ENCODE results near the gene HOXD11.

The HOXD11 gene

DNA sequence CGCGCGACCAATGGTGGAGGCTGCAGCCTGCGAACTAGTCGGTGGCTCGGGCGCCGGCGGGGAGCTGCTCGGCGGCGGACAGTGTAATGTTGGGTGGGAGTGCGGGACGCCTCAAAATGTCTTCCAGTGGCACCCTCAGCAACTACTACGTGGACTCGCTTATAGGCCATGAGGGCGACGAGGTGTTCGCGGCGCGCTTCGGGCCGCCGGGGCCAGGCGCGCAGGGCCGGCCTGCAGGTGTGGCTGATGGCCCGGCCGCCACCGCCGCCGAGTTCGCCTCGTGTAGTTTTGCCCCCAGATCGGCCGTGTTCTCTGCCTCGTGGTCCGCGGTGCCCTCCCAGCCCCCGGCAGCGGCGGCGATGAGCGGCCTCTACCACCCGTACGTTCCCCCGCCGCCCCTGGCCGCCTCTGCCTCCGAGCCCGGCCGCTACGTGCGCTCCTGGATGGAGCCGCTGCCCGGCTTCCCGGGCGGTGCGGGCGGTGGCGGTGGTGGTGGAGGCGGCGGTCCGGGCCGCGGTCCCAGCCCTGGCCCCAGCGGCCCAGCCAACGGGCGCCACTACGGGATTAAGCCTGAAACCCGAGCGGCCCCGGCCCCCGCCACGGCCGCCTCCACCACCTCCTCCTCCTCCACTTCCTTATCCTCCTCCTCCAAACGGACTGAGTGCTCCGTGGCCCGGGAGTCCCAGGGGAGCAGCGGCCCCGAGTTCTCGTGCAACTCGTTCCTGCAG is 15.8 kb downstream of the HOXD11 start, which contains the start of gene HOXD9:
Gene HOXD9, plus strand, starts transcription at position 37 of the 728 bp plus-strand sequence. Its CDS starts 50 bp downstream, at position 87.
- DNase-seq = no peak

DNA sequence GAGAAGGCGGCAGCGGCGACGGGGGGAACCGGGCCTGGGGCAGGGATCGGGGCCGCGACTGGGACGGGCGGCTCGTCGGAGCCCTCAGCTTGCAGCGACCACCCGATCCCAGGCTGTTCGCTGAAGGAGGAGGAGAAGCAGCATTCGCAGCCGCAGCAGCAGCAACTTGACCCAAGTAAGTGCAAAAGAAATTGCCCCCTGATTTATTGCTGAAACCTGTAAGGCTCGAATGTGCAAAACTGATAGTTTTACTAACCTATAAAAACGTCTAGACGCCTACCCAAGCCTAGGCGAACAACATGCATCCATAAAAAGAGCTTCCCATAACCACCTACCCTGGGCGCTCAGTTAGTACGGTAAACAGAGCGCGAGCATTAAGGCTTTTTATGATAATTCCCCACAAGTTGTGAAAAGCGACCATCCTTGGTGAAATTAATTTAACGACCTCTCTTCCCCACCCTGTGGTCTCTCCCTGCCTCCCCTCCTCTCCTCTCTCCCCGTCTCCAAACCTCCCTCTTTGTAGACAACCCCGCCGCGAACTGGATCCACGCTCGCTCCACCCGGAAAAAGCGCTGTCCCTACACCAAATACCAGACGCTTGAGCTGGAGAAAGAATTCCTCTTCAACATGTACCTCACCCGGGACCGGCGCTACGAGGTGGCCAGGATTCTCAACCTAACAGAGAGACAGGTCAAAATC is 16.5 kb downstream of the HOXD11 start:
- no peak for DNase-seq

DNA sequence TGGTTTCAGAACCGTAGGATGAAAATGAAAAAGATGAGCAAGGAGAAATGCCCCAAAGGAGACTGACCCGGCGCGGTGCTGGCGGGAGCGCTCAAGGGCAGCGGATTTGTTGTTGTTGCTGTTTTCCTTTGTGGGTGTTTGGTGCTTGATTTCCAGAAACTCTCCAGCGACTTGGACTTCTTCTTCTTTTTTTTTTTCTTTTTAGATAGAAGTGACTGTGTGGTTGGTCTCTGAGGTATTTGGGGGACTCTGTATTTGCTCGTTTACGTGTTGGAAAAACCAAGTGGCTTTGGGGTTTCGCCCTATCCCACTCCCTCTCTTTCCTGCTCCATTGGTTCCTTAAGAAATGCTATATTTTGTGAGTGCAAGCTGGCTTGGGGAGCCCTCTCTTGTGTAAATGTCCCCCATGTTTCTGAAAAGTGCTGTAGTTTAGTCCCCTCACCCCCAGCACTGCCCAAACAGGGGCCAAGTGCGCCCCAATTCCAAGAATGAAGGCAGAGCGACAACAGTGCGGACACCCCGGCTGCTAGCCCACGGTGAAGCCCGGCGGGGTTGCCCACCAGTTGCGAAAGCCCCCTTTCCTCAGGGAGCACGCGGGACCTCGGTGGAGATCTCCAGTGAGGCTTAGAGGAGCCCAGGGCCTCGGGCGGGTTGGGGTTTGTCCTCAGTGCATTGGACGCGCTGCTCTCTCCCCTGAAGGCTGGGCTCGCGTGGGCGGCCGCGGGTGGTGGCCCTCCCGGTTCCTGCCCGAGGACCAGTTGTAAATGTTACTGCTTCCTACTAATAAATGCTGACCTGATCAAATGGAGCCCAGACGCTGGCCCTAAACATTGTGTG is 17.2 kb downstream of the HOXD11 start:
- DNase-seq = no peak

DNA sequence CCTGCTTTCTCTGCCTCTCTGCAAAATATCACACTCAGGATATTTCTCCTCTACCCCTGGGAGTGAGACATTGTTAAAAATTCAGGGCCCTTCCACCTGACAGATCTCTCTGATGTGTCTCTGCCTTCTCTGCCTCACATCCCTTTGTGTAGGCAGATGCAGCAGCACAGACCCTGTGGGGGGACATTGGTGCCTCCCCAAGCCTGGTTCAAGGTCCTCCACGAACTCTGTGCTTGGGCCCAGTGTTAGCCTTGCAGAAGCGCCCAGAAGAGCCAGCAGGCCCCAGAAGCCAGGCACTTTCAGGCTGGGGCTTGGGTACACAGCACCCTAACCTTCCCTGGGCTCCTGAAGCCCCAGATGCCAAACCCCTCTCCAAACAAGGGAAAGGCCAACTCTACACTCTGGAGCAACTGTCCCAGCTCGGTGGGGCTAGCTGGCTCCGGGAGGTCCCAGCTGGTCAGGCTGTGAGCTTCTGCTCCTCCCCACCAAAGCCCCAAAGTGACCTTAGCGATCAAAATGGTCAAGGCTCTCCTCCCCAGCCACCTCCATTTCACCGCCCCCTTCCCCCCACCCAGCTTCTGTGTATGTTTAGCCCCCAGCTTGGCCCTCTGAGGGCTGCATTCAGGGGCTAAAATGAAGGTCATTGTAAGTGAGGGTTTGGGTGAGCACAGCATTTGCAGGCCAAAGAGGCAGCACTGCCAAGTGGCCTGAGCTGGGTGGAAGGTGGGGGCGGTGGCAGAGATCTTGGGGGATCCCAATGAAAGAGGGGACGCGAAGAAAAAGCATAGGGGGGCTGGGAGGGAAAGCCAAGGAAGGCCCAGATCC is 18.1 kb downstream of the HOXD11 start:
- no peak for DNase-seq

DNA sequence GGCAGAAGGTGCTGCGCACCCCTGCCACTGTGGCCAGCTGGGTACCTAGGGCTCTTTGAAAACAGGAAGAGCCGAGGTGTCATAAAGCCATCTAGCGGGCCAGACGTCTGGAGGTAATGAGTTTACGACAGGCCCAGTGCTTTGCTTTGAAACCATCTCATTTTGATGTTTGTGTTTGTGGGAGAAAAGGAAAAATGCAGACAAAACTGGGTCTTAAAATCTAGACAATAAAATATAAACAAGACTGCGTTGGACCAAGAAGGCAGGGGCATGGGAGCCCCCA is 18.6 kb downstream of the HOXD11 start:
- no peak for DNase-seq

DNA sequence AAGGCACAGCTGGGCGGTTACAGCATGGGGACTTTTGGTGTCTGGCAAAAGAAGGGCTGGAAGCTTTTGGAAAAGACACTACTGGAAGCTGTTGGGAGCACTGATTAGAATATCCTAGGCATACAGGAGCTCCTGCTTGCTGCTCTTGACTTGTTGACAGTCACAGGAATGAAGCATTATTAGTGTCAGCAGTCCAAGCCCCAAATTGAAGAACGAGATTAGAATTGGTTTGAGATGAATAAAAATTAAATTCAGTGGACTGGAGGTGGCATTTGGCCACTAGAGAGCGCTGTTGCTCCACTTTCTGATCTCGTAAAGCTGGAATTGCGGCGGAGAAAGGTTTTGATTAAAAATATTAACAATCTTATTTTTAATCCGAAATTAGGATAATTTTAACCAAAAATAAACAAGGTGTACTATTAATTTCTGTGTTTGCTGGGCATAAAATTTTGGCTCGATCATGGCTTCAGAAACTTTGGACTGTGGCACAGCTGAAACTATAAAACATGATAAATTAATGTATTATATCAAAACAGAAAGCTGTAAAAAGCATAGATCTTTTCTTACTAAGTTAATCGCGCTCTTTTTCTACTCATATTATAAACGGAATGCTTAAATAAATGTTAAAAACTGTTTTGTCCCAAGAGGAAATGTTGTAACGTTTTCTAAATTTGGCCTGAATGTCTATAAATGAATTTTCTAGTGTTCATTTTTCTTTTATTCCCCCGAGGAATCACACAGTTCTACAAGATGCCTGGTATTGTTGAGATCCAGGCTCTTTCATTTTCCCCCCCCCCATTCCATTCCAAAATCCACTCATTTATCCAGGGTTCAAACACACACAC is 20.1 kb downstream of the HOXD11 start:
- DNase-seq = peak; percentile 34

DNA sequence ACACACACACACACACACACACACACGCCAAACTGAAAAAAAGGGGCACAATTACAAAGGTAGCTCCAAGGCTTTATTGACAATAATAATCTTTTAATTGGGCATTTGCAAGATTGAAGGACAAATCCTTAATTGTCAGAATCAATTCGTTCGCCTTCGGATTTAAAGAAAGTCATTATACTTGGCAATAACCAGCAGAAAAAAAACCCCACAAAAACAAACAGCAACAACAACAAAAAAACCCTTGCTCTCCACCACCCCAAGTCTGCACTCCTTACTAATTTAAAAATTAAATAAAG is 20.6 kb downstream of the HOXD11 start:
- DNase-seq = no peak

DNA sequence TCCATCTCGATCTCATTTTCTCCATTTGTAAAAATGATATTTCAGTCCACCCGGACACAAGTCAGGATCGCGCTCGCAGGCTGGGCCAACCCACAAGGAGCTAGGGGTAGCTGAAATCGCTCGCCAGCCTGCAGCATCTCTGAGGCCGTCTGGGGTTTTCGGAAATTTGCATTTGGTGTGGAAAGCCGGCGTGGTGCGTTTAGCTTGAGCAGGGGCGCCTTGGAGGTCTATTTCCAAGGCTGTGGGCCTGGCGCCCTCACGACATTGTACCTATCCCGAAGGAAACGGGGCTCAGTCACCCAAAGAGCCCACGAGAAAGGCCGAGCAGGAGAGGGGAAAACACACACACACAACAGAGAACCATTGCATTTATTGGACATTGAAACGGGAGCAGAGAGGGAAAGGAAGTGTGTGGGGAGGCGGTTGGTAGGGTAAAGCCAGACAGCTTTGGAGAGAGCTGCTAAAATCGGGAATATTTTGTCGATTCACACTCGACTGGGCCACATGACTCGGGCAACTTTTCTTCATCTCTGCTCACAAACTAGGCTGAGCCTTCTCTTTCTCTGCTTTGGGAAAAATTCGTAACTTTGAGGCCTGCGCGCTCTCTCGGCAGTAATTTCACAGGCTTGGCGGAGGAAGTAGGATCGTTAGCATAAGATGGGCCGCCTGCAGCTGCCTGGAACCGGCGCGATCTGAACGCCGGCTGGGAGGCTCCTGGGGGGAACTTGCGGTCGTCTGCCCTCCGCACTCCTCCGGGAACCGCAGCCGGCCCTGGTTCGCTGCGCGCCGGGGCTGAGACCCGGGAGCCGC is 21.3 kb downstream of the HOXD11 start:
- DNase-seq = no peak

DNA sequence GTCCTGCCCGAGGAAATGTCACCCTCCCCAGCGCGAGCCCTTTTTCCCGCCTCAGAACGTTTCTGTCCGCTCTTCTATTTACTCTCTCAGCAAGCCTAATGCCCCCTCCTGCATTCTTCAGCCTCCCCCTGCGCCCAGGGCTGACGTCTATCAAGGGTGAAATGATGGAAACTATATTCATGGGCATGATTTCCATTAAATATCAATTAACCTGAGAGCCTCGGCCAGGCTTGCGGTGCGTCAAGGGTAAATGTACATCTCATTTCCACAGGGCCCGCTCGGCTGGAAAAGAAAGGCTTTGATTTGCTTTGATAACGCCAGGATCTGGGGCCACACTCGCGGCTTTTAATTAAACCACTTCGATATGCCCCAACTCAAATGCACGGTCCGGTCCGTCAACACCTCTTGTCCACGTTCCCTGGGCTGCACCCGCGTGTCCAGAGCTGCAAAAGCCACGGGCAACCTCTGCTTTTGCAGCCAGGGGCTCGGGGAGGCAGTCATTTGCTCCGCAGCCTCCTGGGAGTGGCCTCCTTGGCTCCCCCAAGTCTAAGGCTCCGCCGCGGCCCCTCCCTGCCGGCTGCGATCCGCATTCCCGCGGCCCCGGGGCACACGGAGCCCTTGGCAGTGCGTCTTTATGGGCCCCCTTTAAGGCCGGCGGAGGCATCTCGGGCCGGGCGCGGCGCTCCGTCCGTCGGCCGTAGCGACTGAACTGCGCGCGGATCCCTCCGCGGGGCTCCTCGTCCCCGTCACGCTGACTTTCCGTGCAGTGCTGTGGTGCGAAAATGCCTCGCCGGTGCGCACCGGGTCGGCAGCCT is 22.1 kb downstream of the HOXD11 start, which contains the start of gene HOXD8:
Gene HOXD8, plus strand, starts transcription at position 724 of the 815 bp plus-strand sequence. CDS start 662 bp downstream, outside the sequence.
- no peak for DNase-seq

DNA sequence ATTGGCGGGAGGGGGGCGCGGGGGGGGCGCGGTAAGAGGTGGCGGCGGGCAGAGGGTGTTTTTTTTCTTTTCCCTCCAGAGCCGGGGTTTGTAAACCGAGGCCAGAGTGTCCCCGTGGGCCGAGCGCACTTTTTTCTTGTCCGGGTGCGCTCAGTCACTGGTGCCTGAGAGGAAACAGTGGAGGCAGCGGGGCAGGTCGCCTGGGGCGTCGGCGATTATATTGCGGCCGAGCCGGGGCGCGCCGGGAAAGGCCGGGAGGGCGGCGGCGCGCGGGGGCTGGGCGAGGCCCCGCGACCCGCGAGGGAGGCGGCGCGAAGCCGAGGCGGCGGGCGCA is 22.7 kb downstream of the HOXD11 start:
- DNase-seq = no peak

DNA sequence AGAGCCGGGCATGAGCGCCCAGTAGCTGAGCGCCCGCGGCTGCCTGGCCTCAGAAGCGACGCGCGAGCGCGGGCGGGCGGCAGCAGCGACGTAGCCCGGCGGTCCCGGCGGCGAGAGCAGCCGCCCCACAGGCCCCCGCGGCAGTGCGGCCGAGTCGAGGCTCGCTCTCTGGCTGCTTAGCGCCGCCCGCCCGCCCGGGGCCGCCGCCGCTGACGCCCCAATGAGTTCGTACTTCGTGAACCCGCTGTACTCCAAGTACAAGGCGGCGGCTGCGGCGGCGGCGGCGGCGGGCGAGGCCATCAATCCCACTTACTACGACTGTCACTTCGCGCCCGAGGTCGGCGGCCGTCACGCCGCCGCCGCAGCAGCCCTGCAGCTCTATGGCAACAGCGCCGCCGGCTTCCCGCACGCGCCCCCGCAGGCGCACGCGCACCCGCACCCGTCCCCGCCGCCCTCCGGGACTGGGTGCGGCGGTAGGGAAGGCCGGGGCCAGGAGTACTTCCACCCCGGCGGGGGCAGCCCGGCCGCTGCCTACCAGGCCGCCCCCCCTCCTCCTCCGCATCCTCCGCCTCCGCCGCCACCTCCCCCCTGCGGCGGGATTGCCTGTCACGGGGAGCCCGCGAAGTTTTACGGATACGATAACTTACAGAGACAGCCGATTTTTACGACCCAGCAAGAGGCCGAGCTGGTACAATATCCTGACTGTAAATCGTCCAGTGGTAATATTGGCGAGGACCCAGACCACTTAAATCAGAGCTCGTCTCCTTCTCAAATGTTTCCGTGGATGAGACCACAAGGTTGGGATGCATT is 23.3 kb downstream of the HOXD11 start:
- DNase-seq = peak; percentile 25

DNA sequence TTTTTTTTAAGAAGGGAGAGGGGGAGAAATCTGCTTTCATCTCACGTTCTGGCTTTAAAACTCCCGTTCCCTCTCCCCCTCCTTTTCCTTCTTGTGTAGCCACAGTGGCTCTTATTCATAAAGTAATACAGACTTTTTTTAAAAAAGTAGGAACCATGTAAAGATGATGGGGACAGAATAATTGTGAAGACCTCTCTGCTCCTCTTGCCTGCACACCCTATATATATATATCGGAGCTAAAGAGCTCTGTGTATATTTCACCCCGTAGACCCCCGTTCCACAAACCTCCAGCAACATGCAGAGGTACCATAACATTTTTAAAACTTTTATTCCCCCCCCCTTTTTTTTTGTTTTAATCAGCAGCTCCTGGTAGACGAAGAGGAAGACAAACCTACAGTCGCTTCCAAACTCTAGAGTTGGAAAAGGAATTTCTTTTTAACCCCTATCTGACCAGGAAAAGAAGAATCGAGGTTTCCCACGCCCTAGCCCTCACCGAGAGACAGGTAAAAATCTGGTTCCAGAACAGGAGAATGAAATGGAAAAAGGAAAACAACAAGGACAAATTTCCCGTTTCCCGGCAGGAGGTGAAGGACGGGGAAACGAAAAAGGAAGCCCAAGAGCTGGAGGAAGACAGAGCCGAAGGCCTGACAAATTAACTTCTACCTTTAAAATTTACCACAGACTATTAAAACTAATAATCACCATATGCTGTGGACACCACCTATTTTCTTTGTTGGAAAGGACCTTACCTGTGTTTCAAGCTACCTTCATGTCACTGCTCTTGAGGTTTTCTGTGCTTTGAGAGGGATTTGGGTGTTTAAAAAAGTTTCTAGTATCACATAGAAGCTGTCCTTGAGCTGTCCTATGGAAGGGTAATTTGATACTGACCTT is 24.1 kb downstream of the HOXD11 start:
- no peak for DNase-seq

DNA sequence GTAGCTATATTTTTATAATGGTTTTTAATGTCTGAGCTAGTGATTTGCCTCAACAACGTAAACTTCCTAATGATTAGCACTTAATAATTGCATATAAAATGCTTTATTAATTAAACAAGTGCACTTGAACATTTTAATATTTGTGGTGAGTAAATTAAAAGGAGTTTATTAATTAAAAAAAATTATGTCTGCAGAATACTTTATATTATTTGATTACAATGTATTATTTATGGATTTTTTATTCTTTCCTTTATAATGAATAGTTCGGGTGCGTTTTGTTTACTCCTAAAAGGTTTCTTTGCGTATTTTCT is 24.7 kb downstream of the HOXD11 start:
- DNase-seq = no peak

DNA sequence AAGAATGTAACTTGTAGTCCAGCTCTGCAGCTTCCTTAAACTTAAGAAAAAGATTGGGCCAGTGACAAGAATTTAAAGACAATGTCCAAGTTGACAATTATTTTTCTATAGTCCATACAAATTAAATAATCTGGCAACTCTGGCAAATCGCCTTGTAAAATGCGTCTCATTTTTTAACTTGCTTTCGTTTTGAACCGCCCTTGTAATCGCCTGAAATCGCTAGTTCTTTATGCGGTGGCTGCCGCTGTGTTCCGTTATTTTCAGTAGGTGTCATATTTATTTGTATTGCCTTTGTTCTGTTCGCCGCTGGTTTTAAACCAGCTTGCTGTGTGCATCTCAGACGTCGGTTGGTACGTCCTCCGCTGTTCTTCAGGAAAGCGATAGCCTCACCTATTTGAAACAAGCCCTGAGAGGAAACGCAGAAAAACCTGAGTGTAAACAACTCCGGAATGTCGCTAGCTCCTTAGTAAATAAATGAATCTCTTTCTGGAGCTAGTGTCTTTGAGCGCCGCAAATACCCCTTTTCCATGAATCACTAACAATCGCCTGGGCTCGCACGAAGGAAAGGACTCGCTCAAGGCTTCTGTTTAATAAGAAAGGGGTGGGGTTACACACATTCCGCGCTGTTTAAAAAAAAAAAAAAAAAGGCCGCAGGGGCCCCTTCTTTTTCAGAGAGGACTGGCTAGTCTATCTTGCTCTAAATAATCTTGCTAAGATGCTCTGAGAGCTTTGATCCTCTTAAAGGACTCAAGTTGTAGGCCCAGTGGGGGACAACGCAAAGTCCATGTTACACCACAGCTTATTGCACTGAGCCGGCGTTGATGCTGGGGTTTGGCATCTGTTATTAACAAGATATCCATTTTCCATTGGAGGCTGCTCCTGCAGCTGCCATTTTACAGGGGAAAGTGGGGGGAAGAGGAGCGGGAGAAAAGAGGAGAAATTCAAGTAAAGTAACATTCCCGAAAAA is 25.4 kb downstream of the HOXD11 start:
- DNase-seq = no peak

DNA sequence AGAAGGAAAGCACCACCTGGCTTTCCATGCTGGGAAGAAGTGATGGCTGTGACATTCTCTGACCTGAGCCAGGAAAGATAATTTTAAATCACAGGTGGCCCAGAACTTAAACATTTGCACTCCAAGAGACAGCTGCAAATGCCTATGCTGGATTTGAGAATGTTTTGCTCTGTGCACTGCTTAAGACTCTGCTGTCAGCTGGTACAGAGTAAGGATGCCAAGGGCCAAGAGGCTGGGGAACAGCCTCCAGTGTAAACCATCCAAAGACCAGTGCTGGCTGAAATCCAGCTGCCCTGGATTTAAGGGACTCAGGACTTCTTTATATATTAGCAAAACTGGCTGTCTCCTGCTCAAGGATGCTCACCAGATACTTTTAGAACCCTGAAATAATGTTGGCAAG is 26.3 kb downstream of the HOXD11 start:
- no peak for DNase-seq

DNA sequence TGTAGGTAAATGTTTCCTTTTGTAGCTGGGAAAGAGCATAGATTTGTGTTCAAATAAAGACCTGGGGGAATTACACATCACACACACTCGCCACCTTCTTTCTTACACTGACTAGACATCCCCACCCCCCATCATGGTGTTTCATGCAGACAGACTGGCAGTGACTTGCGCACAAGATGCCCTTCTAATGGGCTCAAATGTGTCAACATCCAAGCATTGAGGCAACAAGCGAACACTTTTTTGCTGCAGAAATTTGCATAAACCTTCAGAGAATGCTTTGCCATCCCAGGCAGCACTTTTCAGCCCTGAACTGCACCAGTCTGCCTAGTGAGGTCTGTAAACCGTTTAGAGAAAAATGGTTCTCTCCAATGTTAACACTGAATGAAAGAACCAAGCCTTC is 27.0 kb downstream of the HOXD11 start:
- no peak for DNase-seq

DNA sequence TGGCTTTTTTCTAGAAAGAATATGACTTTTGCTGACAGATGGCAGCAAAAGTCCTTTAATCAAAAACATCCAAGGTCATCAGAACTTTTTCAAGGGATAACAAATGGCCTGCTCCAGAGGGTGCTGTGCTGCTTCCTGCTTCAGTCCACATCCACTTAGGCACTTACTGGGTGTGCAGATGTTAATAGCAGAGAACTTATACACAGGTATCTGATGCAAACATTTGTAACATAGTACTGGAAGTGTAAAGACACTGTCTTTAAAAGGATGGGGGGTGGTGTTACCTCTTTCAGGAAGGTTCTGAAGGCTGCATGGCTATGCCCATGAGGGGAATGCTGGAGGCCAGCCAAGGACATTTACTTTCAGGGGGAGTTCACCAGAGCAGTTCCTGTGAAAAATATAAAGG is 28.0 kb downstream of the HOXD11 start:
- DNase-seq = no peak
